GM12878 (cell line): ENCODE measurements around the gene PPP3CA.

ENCODE experiments used
- BRCA1 ChIP-seq: IDR thresholded peaks from 2 replicates; pipeline ENCODE4 v1.6.1; 2011; ENCODE audit warnings: low read depth, low read length, improper control_type of control experiment
- JUND ChIP-seq: IDR thresholded peaks from 2 replicates; pipeline ENCODE4 v1.6.1; 2012; ENCODE audit warnings: low read depth, mild to moderate bottlenecking, low read length, improper control_type of control experiment, moderate library complexity
- NFXL1 ChIP-seq: fragments of 450-650 bp; IDR thresholded peaks from 2 replicates; pipeline ENCODE4 v1.6.1; 2017; ENCODE audit warnings: antibody characterized with exemption, mild to moderate bottlenecking, borderline replicate concordance
- PAX8 ChIP-seq: fragments of 450-650 bp; IDR thresholded peaks from 2 replicates; pipeline ENCODE4 v1.6.1; 2017; ENCODE audit warnings: mild to moderate bottlenecking, moderate library complexity
- RCOR1 ChIP-seq: conservative IDR thresholded peaks from 2 replicates; pipeline ENCODE4 v1.6.1; 2012; ENCODE audit warnings: low read depth, low read length, improper control_type of control experiment
- ZNF274 ChIP-seq: IDR thresholded peaks from one replicate; pipeline ENCODE4 v1.8.0; 2011; ENCODE audit not compliant: insufficient read length, insufficient read depth
- TF ChIP-seq, protein P1 (sequence below), 3 experiments: IDR thresholded peaks in 2 of 3; conservative IDR thresholded peaks in 1 of 3; 2 replicates each; pipeline ENCODE4 v1.5.1; 2011; ENCODE audit warnings: low read depth in 3 of 3, low read length in 3 of 3, mild to moderate bottlenecking in 3 of 3, control low read depth in 2 of 3, moderate library complexity in 2 of 3, inconsistent platforms in 1 of 3, mixed read lengths in 1 of 3; ENCODE audit not compliant: control insufficient read depth in 2 of 3, insufficient read depth in 1 of 3; ENCODE audit errors: extremely low read depth in 1 of 3
- TF ChIP-seq, protein P2 (sequence below): IDR thresholded peaks from 2 replicates; pipeline ENCODE4 v1.6.1; 2012; ENCODE audit warnings: low read depth, low read length, improper control_type of control experiment

DNA sequence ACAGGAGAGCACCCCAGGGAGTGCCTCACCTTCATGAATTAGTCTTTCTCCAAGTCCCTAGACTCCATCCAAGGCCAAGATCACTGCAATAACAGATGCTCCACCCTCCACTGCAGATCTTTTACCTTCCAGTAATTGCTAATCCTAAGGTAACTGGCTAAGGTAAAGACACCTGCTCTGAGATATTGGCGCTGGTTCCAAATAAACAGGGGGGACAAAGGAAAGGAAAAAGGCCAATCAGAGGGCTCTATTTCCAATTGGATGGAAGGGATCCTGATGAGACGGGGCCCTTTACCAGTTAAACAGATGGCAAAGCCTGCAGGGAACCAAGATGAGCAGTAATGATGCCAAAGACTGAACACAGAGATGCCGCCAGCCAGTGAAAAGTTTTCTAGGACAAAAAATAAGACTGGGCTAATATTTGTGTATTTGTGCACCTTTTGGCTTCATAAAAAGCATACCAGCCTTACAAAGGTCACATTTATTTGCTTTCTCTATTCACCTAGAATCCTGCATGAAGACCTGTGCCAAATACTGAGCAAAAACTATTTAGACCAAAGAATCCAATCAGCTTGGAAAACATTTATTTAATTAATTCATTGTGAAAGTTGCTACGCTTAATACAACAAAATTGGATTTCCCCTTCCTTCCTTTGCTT is 148.5 kb downstream of the PPP3CA start:
- TF ChIP-seq ZNF274: no peak
- TF ChIP-seq, protein P1, sequence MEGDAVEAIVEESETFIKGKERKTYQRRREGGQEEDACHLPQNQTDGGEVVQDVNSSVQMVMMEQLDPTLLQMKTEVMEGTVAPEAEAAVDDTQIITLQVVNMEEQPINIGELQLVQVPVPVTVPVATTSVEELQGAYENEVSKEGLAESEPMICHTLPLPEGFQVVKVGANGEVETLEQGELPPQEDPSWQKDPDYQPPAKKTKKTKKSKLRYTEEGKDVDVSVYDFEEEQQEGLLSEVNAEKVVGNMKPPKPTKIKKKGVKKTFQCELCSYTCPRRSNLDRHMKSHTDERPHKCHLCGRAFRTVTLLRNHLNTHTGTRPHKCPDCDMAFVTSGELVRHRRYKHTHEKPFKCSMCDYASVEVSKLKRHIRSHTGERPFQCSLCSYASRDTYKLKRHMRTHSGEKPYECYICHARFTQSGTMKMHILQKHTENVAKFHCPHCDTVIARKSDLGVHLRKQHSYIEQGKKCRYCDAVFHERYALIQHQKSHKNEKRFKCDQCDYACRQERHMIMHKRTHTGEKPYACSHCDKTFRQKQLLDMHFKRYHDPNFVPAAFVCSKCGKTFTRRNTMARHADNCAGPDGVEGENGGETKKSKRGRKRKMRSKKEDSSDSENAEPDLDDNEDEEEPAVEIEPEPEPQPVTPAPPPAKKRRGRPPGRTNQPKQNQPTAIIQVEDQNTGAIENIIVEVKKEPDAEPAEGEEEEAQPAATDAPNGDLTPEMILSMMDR (IDR thresholded peaks at IDR 0.05 in 2 of 3, conservative IDR thresholded peaks at IDR 0.05 in 1 of 3; ENCODE audit: control insufficient read depth in 2 of 3, extremely low read depth in 1 of 3, insufficient read depth in 1 of 3, low read depth in 3 of 3, low read length in 3 of 3): no peak
- TF ChIP-seq, protein P2, sequence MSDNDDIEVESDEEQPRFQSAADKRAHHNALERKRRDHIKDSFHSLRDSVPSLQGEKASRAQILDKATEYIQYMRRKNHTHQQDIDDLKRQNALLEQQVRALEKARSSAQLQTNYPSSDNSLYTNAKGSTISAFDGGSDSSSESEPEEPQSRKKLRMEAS: no peak
- no peak for TF ChIP-seq BRCA1
- no peak for TF ChIP-seq NFXL1
- no peak for TF ChIP-seq RCOR1
- TF ChIP-seq PAX8: no peak
- no peak for TF ChIP-seq JUND
